ENCODE results near the gene ZBTB11. TPM values are rescaled to one million over a fixed set of nuclear protein-coding genes. Genes with fewer than 3 reads are reported as not detected.

Gene ZBTB11
- total RNA-seq, 4 donors from 2014 or later = 27.3 to 47.8 (median 29.2) TPM

GRCh38 chr3:101667844-101668243 is 9.1 kb downstream of the ZBTB11 start:
- TF ChIP-seq POLR2A (IDR thresholded peaks at IDR 0.05) = no peak
- TF ChIP-seq CTCF (IDR thresholded peaks at IDR 0.05) = no peak
- no peak for TF ChIP-seq EP300 (IDR thresholded peaks at IDR 0.05)
- no peak for TF ChIP-seq POLR2AphosphoS5 (IDR thresholded peaks at IDR 0.05)
- no peak for DNase-seq (ENCODE audit: low spot score in 2 of 2)
- no peak overlapping the region for H3K27ac ChIP-seq
- H3K4me1 ChIP-seq = peaks cover 5% of the 10 kb centered on the region
- H3K9me3 ChIP-seq = no peaks in the 10 kb centered on the region
- peaks cover 53% of the 10 kb centered on the region for H3K36me3 ChIP-seq
- H3K4me3 ChIP-seq = no peak overlapping the region
- 97% methylated on average over 1 of the region's 1 CpG for WGBS
- no peaks in the 10 kb centered on the region for H3K27me3 ChIP-seq

GRCh38 chr3:101667331-101667730 is 9.6 kb downstream of the ZBTB11 start:
- TF ChIP-seq CTCF (IDR thresholded peaks at IDR 0.05) (no peak), POLR2A (IDR thresholded peaks at IDR 0.05) (no peak), EP300 (IDR thresholded peaks at IDR 0.05) (no peak), POLR2AphosphoS5 (IDR thresholded peaks at IDR 0.05) (no peak)

GRCh38 chr3:101665851-101666250 is 11.1 kb downstream of the ZBTB11 start:
- no peak overlapping the region for H3K27ac ChIP-seq
- DNase-seq (ENCODE audit: low spot score in 2 of 2) = no peak
- H3K36me3 ChIP-seq = peaks cover 71% of the 10 kb centered on the region

More at GRCh38 chr3:101667331-101667730, 9.6 kb downstream of the ZBTB11 start:
- Histone ChIP-seq H3K27me3 (no peaks in the 10 kb centered on the region), H3K27ac (no peak overlapping the region), H3K4me1 (peaks cover under 1% of the 10 kb centered on the region), H3K9me3 (no peaks in the 10 kb centered on the region), H3K36me3 (peaks cover 58% of the 10 kb centered on the region), H3K4me3 (no peak overlapping the region)
- WGBS = 95% methylated on average over 6 of the region's 6 CpGs
- DNase-seq (ENCODE audit: low spot score in 2 of 2) = no peak

GRCh38 chr3:101665357-101665756 is 11.6 kb downstream of the ZBTB11 start:
- Histone ChIP-seq H3K36me3 (peaks cover 71% of the 10 kb centered on the region), H3K4me1 (no peaks in the 10 kb centered on the region), H3K27ac (no peak overlapping the region), H3K27me3 (no peaks in the 10 kb centered on the region), H3K9me3 (no peaks in the 10 kb centered on the region), H3K4me3 (no peak overlapping the region)
- TF ChIP-seq EP300 (IDR thresholded peaks at IDR 0.05) (no peak), POLR2AphosphoS5 (IDR thresholded peaks at IDR 0.05) (no peak), CTCF (IDR thresholded peaks at IDR 0.05) (no peak), POLR2A (IDR thresholded peaks at IDR 0.05) (no peak)
- WGBS = 92% methylated on average over 4 of the region's 4 CpGs
- no peak for DNase-seq (ENCODE audit: low spot score in 2 of 2)

More at GRCh38 chr3:101665851-101666250, 11.1 kb downstream of the ZBTB11 start:
- no peak for TF ChIP-seq EP300 (IDR thresholded peaks at IDR 0.05)
- no peak for TF ChIP-seq POLR2AphosphoS5 (IDR thresholded peaks at IDR 0.05)
- TF ChIP-seq POLR2A (IDR thresholded peaks at IDR 0.05) = no peak
- no peak for TF ChIP-seq CTCF (IDR thresholded peaks at IDR 0.05)
- Histone ChIP-seq H3K4me3 (no peak overlapping the region), H3K9me3 (no peaks in the 10 kb centered on the region), H3K4me1 (no peaks in the 10 kb centered on the region), H3K27me3 (no peaks in the 10 kb centered on the region)

- H3K4me3 ChIP-seq = no peak overlapping the region
- WGBS = 97% methylated on average over 3 of the region's 3 CpGs
- TF ChIP-seq POLR2A (IDR thresholded peaks at IDR 0.05) (no peak), EP300 (IDR thresholded peaks at IDR 0.05) (no peak), CTCF (IDR thresholded peaks at IDR 0.05) (no peak), POLR2AphosphoS5 (IDR thresholded peaks at IDR 0.05) (no peak)
- DNase-seq (ENCODE audit: low spot score in 2 of 2) = no peak
- H3K9me3 ChIP-seq = no peaks in the 10 kb centered on the region
- H3K4me1 ChIP-seq = no peaks in the 10 kb centered on the region
- peaks cover 87% of the 10 kb centered on the region for H3K36me3 ChIP-seq
- no peak overlapping the region for H3K27ac ChIP-seq
- no peaks in the 10 kb centered on the region for H3K27me3 ChIP-seq
These were observed 16.2 kb downstream of the ZBTB11 start for GRCh38 chr3:101660714-101661113.
